ENCODE results near the gene USP10. TPM values are rescaled to one million over a fixed set of nuclear protein-coding genes. Genes with fewer than 3 reads are reported as not detected.

USP10 gene
- total RNA-seq, 2 experiments from 2014 or later: 99.3 to 106 TPM

DNA sequence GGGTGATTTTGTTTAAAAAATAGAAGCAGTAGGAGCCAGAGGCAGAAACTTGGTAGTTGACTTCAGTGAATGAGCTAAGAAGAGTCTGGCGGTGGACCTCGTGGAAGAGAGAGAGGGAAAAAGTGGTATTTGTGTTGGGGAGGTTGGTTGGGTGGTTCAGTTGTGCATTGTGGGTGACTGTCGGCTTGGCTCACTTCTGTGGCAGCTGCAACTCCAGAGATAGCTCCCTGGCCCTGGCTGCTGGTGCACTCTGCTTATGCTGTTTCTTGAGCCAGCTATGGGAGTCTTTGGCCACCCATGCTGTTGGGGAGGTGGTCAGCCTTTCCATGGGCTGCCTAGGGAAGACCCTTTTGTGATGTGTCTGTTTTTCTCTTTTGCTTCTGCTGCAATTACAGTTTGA is 69.6 kb downstream of the USP10 start:
- H3K27ac Mint-ChIP-seq: peak overlapping the region; percentile 96

DNA sequence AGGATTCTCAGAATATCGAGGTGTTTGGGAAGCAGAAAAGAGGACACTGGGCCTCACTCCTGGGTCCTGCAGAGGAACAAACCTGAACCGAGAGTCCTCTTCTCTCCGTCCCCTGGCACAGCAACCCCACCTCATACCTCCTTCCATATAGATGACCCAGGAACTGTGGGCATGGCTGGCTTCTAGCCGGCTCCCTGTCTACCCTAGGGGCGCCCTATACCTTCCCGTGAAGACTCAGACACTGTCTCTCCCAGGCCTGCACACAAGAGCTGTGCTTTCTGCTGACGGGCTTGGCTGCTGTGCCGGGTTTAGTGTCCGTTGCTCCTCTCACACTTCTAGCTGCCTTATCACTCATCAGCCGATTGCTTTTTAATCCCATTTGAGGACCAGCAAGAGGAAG is 73.5 kb downstream of the USP10 start:
- no peaks in the 10 kb centered on the region for H3K27me3 ChIP-seq (ENCODE audit: control insufficient read depth in 1 of 2, insufficient read depth in 2 of 2, low read length in 2 of 2)
- peaks cover 16% of the 10 kb centered on the region for H3K4me1 Mint-ChIP-seq (ENCODE audit: low read depth)
- no peak overlapping the region for H3K27ac Mint-ChIP-seq
- no peaks in the 10 kb centered on the region for H3K27me3 Mint-ChIP-seq
- H3K27ac ChIP-seq (ENCODE audit: low read depth in 1 of 2, low read length in 2 of 2): no peak overlapping the region
- H3K9me3 Mint-ChIP-seq: no peaks in the 10 kb centered on the region
- no peak overlapping the region for H3K4me3 Mint-ChIP-seq
- H3K4me3 ChIP-seq (ENCODE audit: low read length): no peak overlapping the region
- POLR2A ChIA-PET: interaction anchor here (1.8 kb wide), 1 partner anchor 14 kb away, joined by 5 read pairs; no protein-coding TSS in a partner anchor
- H3K36me3 ChIP-seq (ENCODE audit: insufficient read depth, low read length): peaks cover 85% of the 10 kb centered on the region
- H3K9me3 ChIP-seq (ENCODE audit: control insufficient read depth in 1 of 2, insufficient read depth in 1 of 2, low read length in 2 of 2): no peaks in the 10 kb centered on the region
- DNase-seq: no peak
- H3K4me1 ChIP-seq (ENCODE audit: insufficient read depth, low read length): peaks cover 12% of the 10 kb centered on the region
- intact Hi-C loops (cut with DNase I, micrococcal nuclease): no loop called here
- H3K36me3 Mint-ChIP-seq (ENCODE audit: low read depth): peaks cover 92% of the 10 kb centered on the region
- no peak for ATAC-seq (ENCODE audit: poor library complexity)
- TF ChIP-seq, protein P1, sequence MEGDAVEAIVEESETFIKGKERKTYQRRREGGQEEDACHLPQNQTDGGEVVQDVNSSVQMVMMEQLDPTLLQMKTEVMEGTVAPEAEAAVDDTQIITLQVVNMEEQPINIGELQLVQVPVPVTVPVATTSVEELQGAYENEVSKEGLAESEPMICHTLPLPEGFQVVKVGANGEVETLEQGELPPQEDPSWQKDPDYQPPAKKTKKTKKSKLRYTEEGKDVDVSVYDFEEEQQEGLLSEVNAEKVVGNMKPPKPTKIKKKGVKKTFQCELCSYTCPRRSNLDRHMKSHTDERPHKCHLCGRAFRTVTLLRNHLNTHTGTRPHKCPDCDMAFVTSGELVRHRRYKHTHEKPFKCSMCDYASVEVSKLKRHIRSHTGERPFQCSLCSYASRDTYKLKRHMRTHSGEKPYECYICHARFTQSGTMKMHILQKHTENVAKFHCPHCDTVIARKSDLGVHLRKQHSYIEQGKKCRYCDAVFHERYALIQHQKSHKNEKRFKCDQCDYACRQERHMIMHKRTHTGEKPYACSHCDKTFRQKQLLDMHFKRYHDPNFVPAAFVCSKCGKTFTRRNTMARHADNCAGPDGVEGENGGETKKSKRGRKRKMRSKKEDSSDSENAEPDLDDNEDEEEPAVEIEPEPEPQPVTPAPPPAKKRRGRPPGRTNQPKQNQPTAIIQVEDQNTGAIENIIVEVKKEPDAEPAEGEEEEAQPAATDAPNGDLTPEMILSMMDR (IDR thresholded peaks at IDR 0.05): no peak
- CTCF ChIA-PET: interaction anchor here (0.9 kb wide), 1 partner anchor 14 kb away, joined by 3 read pairs; no protein-coding TSS in a partner anchor

More for the DNA sequence above, 69.6 kb downstream of the USP10 start:
- Histone ChIP-seq H3K27ac (ENCODE audit: low read depth in 1 of 2, low read length in 2 of 2) (no peak overlapping the region), H3K36me3 (ENCODE audit: insufficient read depth, low read length) (peaks cover 76% of the 10 kb centered on the region), H3K4me1 (ENCODE audit: insufficient read depth, low read length) (peaks cover 47% of the 10 kb centered on the region), H3K4me3 (ENCODE audit: low read length) (peak overlapping the region; percentile 44), H3K9me3 (ENCODE audit: control insufficient read depth in 1 of 2, insufficient read depth in 1 of 2, low read length in 2 of 2) (no peaks in the 10 kb centered on the region), H3K27me3 (ENCODE audit: control insufficient read depth in 1 of 2, insufficient read depth in 2 of 2, low read length in 2 of 2) (no peaks in the 10 kb centered on the region)
- CTCF ChIA-PET: interaction anchor here (1.3 to 1.8 kb wide), 2 partner anchors 15 to 31 kb away, joined by 5 to 7 read pairs; no protein-coding TSS in a partner anchor
- no peak for DNase-seq
- Mint-ChIP-seq H3K9me3 (no peaks in the 10 kb centered on the region), H3K36me3 (ENCODE audit: low read depth) (peaks cover 95% of the 10 kb centered on the region), H3K4me1 (ENCODE audit: low read depth) (peaks cover 54% of the 10 kb centered on the region), H3K27me3 (no peaks in the 10 kb centered on the region), H3K4me3 (peak overlapping the region; percentile 21)
- intact Hi-C loops (cut with DNase I, micrococcal nuclease): no loop called here
- ATAC-seq (ENCODE audit: poor library complexity): no peak
- TF ChIP-seq, protein P1 (IDR thresholded peaks at IDR 0.05): no peak
- POLR2A ChIA-PET: no interaction called here

DNA sequence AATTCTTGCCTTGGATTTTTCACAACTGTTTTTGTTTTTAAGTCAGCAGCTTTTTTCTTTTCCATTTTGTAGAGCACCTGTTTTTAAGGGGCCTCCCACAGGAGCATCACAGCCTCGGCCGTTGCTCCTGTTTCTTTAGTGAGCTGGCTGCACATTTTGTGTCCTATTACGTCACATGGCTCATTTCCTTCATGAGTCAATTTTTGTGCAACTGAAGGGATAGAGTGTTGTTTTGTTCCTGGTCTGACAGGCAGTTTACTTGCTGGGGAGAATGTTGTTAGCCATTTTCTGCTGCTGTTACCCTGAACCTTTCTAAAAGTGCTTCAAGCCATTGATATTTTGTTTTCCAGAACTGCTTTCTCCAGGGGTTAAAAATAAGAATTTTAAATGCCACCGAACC is 75.0 kb downstream of the USP10 start:
- ChIA-PET POLR2A (no interaction called here), CTCF (no interaction called here)
- ATAC-seq (ENCODE audit: poor library complexity) (no peak), DNase-seq (peak in 2 of 14 experiments; percentile 45 to 46)
- Mint-ChIP-seq H3K4me3 (no peak overlapping the region), H3K27ac (no peak overlapping the region), H3K9me3 (no peaks in the 10 kb centered on the region), H3K4me1 (ENCODE audit: low read depth) (peaks cover under 1% of the 10 kb centered on the region), H3K27me3 (no peaks in the 10 kb centered on the region), H3K36me3 (ENCODE audit: low read depth) (peaks cover 92% of the 10 kb centered on the region)
- TF ChIP-seq, protein P1 (IDR thresholded peaks at IDR 0.05): no peak
- Histone ChIP-seq H3K27me3 (ENCODE audit: control insufficient read depth in 1 of 2, insufficient read depth in 2 of 2, low read length in 2 of 2) (no peaks in the 10 kb centered on the region), H3K9me3 (ENCODE audit: control insufficient read depth in 1 of 2, insufficient read depth in 1 of 2, low read length in 2 of 2) (no peaks in the 10 kb centered on the region), H3K36me3 (ENCODE audit: insufficient read depth, low read length) (peaks cover 80% of the 10 kb centered on the region), H3K27ac (ENCODE audit: low read depth in 1 of 2, low read length in 2 of 2) (no peak overlapping the region), H3K4me3 (ENCODE audit: low read length) (no peak overlapping the region), H3K4me1 (ENCODE audit: insufficient read depth, low read length) (peaks cover 3% of the 10 kb centered on the region)
- intact Hi-C loops (cut with DNase I, micrococcal nuclease): no loop called here
